ENCODE results near the gene GPR162. TPM values are rescaled to one million over a fixed set of nuclear protein-coding genes. Genes with fewer than 3 reads are reported as not detected.

GPR162 gene
- total RNA-seq, 1 experiment from 2014 or later: 37.7 TPM

- no peak for DNase-seq (ENCODE audit: low spot score)
- in situ Hi-C loops (cut with HindIII; ENCODE audit: low sequenced_read_pairs): no loop called here
Measured at GRCh38 chr12:6819106-6820030, 2.3 kb upstream of the GPR162 start.

- in situ Hi-C loops (cut with HindIII; ENCODE audit: low sequenced_read_pairs): no loop called here
- DNase-seq (ENCODE audit: low spot score): peak; percentile 70
Measured at GRCh38 chr12:6820166-6820565, 1.5 kb upstream of the GPR162 start.

- in situ Hi-C loops (cut with HindIII; ENCODE audit: low sequenced_read_pairs): no loop called here
- no peak for DNase-seq (ENCODE audit: low spot score)
Measured at GRCh38 chr12:6822426-6823135, 960 bp downstream of the GPR162 start.

- DNase-seq (ENCODE audit: low spot score): no peak
- in situ Hi-C loops (cut with HindIII; ENCODE audit: low sequenced_read_pairs): no loop called here
Measured at GRCh38 chr12:6823182-6824084, 1.8 kb downstream of the GPR162 start.

GRCh38 chr12:6824085-6824775 is 2.6 kb downstream of the GPR162 start:
- in situ Hi-C loops (cut with HindIII; ENCODE audit: low sequenced_read_pairs): no loop called here
- DNase-seq (ENCODE audit: low spot score): peak; percentile 73

GRCh38 chr12:6824901-6825381 is 3.3 kb downstream of the GPR162 start:
- peak; percentile 60 for DNase-seq (ENCODE audit: low spot score)
- in situ Hi-C loops (cut with HindIII; ENCODE audit: low sequenced_read_pairs): no loop called here

- in situ Hi-C loops (cut with HindIII; ENCODE audit: low sequenced_read_pairs): no loop called here
Measured at GRCh38 chr12:6825398-6826124, 3.9 kb downstream of the GPR162 start.

GRCh38 chr12:6826125-6826733 is 4.6 kb downstream of the GPR162 start:
- in situ Hi-C loops (cut with HindIII; ENCODE audit: low sequenced_read_pairs): no loop called here
- DNase-seq (ENCODE audit: low spot score): no peak

More at GRCh38 chr12:6825398-6826124, 3.9 kb downstream of the GPR162 start:
- DNase-seq (ENCODE audit: low spot score): peak; percentile 94

GRCh38 chr12:6826734-6827436 is 5.3 kb downstream of the GPR162 start:
- in situ Hi-C loops (cut with HindIII; ENCODE audit: low sequenced_read_pairs): no loop called here
- DNase-seq (ENCODE audit: low spot score): no peak

GRCh38 chr12:6827437-6827911 is 5.9 kb downstream of the GPR162 start:
- peak; percentile 96 for DNase-seq (ENCODE audit: low spot score)
- in situ Hi-C loops (cut with HindIII; ENCODE audit: low sequenced_read_pairs): no loop called here

GRCh38 chr12:6827982-6828780 is 6.6 kb downstream of the GPR162 start, which contains the start of gene P3H3:
Gene P3H3, plus strand, starts transcription at chr12:6828407. Its CDS starts 34 bp downstream, at chr12:6828441.
- DNase-seq (ENCODE audit: low spot score): peak; percentile 76
- in situ Hi-C loops (cut with HindIII; ENCODE audit: low sequenced_read_pairs): no loop called here

- DNase-seq (ENCODE audit: low spot score): peak; percentile 82
- in situ Hi-C loops (cut with HindIII; ENCODE audit: low sequenced_read_pairs): no loop called here
Measured at GRCh38 chr12:6828781-6829535, 7.3 kb downstream of the GPR162 start.

- no peak for DNase-seq (ENCODE audit: low spot score)
- in situ Hi-C loops (cut with HindIII; ENCODE audit: low sequenced_read_pairs): no loop called here
Measured at GRCh38 chr12:6829536-6830220, 8.1 kb downstream of the GPR162 start.

- no peak for DNase-seq (ENCODE audit: low spot score)
- in situ Hi-C loops (cut with HindIII; ENCODE audit: low sequenced_read_pairs): no loop called here
Measured at GRCh38 chr12:6830286-6830890, 8.8 kb downstream of the GPR162 start.

Data from G401 (cell line).